GM21360 (cell line): ENCODE data around the gene MMD.
"Not testable (repeated sequence)": the region's sequence is repeated elsewhere in the genome, so short reads cannot be mapped to it uniquely, and the experiment has no call there.

Source experiments
- ATAC-seq: cut with Tn5 transposase; IDR thresholded peaks from one replicate; pipeline ENCODE4 v1.9.1; 2021; ENCODE audit warnings: mild to moderate bottlenecking, moderate library complexity; ENCODE audit not compliant: unreplicated experiment

Gene MMD

GRCh38 chr17:55398689-55399088 lies 22.9 kb downstream of the MMD start:
- ATAC-seq: no peak

GRCh38 chr17:55395803-55396505 lies 25.7 kb downstream of the MMD start:
- no peak for ATAC-seq

- no peak for ATAC-seq
Observed at GRCh38 chr17:55394357-55395021, 27.1 kb downstream of the MMD start.

- ATAC-seq: no peak
Observed at GRCh38 chr17:55391764-55392467, 29.7 kb downstream of the MMD start.

- ATAC-seq: no peak
Observed at GRCh38 chr17:55391244-55391757, 30.3 kb downstream of the MMD start.

GRCh38 chr17:55390364-55390977 lies 31.2 kb downstream of the MMD start:
- no peak for ATAC-seq

- not testable (repeated sequence) for ATAC-seq
Observed at GRCh38 chr17:55389715-55390114, 31.9 kb downstream of the MMD start.

GRCh38 chr17:55388842-55389241 lies 32.8 kb downstream of the MMD start:
- no peak for ATAC-seq

- ATAC-seq: no peak
Observed at GRCh38 chr17:55386796-55387332, 34.8 kb downstream of the MMD start.

GRCh38 chr17:55384643-55385232 lies 36.9 kb downstream of the MMD start:
- no peak for ATAC-seq

- ATAC-seq: no peak
Observed at GRCh38 chr17:55383771-55384642, 37.6 kb downstream of the MMD start.

GRCh38 chr17:55381017-55381770 lies 40.4 kb downstream of the MMD start:
- no peak for ATAC-seq

GRCh38 chr17:55377671-55378275 lies 43.9 kb downstream of the MMD start:
- ATAC-seq: no peak

- ATAC-seq: no peak
Observed at GRCh38 chr17:55368706-55369105, 52.9 kb downstream of the MMD start.

- ATAC-seq: no peak
Observed at GRCh38 chr17:55366020-55366481, 55.6 kb downstream of the MMD start.

GRCh38 chr17:55363033-55363432 lies 58.6 kb downstream of the MMD start:
- ATAC-seq: no peak

GRCh38 chr17:55360971-55361370 lies 60.7 kb downstream of the MMD start:
- no peak for ATAC-seq
